DMS79 treated with DMSO at 0.1 percent for 48 hours (cell line): ENCODE data around the gene RELA.

Experiments used
- DNase-seq: peaks from one replicate; lab custom pipeline; 2025; lab: John Stamatoyannopoulos, UW

Gene RELA

DNA sequence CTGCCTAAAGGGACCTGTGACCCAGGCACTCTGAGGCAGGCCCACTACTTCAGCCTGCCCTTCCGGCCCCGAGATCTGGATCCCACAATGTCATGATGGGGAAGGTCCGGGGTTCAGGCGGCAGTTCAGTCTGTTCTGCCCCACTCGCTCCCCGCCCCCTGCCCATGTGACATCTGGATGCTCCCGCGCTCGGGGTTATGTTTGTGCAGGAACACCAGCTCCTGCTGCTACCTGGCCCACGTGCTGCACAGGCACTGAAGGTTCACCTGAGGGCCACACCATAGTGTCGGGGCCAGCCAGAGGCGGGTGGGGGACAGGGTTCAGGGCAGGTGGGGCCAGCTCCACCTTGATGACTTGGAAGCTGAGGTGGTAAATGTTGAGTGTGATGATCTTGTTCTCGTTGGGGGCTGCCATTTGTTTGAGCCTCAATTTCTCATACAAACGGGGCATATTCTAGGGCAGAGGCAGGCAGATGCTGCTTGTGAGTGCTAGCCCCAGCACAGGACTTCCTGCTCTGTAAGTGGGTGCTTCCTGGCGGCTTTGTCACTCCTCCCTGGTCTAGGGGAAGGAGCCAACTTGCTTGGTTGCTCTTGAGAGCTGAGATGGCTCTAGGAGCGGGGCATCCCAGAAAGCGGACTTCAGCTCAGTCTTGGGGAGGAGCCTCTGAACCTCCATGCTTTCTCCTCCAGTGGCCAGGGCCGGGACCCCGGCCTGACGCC lies 29.2 kb downstream of the RELA start:
- no peak for DNase-seq

DNA sequence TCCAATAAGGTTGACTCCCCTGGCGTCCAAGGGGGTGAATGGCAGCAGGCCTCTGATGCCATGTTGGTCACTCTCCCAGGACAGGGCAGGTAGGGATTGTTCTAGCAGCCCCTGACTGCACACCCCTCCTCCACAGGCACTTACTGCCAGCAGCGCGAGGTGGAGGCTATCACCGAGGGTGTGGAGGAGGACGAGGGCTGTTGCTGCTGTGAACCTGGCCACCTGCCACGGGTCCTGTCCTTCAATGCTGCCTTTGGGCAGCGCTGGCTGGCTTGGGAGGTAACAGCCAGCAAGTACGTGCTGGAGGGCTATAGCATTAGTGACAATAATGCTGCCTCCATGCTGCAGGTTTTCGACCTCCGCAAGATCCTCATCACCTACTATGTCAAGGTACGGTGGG lies 32.5 kb downstream of the RELA start:
- no peak for DNase-seq

DNA sequence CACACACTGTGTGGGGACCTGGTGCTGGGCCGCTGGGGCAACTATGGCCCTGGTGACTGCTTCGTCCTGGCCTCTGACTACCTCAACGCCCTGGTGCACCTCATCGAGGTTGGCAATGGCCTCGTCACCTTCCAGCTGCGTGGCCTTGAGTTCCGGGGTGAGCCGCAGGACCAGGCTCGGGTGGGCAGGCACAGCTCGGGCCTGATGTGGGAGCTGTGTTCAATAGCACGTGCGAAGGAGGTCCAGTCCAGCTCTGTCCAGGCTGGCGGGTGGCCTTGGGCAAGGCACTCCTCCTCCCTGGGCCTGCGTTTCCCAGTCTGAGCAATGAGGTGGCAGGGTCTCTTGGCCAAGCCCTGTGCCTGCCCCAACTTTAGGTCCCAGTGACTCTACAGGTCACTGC lies 33.1 kb downstream of the RELA start:
- DNase-seq, result no peak

DNA sequence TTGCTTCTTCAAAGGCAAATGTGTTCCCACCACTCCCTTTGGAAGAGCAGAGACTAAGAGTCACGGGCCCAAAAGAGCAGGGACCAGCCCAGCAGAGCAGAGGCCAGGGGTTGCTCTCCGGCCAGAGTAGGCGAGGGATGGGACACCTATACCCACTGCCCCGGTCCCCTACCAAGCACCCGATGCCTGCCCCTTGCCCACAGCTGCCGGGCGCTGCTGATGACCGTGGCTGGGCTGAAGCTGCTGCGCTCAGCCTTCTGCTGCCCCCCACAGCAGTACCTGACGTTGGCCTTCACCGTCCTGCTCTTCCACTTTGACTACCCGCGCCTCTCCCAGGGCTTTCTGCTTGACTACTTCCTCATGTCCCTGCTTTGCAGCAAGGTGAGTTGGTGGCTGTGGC lies 35.5 kb downstream of the RELA start:
- DNase-seq, result no peak

DNA sequence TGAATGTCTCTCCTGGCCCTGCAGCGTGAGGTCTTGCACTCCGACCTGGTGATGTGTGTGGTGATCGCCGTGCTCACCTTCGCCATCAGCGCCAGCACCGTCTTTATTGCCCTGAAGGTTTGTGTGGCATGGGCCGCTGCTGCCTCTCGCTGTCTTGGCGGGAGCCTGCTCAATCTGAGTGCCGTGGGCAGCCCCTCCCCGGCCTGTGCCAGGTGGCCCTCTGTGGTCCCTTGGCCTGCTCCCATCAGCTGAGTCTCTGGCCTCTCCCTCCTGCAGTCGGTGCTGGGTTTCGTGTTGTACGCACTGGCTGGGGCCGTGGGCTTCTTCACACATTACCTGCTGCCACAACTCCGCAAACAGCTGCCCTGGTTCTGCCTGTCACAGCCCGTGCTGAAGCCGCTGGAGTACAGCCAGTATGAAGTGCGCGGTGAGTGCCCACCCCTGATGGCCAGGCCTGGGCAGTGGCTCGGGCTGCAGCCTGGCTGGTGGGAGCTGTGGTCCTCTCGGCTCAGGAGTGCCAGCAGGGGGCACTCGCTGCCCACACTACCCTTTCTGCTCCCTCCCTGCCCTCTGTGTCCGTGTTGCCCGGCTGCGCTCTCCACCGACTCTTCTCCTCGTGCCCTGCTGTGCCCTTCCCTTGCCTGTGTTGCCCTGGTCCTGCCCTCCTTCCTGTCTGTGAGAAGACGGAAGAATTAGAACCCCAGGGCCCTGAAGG lies 36.9 kb downstream of the RELA start:
- peak; percentile 33 for DNase-seq

DNA sequence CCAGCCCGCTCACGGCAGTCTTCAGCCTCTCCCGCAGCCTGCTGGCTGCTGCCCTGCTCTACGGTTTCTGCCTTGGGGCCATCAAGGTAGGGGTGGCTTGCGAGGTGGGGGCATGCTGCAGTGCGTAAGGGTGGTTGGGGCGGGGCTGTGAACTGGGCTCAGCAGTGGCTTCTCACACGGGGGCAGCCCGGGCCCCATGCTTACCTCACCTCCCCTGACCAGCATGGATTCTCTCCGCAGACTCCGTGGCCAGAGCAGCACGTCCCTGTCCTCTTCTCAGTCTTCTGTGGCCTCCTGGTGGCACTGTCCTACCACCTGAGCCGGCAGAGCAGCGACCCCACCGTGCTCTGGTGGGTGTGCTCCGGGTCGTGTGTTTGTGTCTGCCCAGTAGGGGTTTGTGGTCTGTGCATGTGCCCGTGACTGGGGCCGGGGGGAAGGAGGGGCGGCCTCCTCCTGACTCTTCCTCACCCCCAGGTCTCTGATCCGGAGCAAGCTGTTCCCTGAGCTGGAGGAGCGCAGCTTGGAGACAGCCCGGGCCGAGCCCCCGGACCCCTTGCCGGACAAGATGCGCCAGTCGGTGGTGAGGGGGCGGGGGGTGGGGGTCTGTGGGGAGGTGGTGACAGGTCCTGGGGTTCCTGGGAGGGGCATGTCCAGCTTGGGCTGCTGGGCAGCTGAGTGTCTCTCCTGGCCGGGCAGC lies 37.6 kb downstream of the RELA start:
- no peak for DNase-seq

DNA sequence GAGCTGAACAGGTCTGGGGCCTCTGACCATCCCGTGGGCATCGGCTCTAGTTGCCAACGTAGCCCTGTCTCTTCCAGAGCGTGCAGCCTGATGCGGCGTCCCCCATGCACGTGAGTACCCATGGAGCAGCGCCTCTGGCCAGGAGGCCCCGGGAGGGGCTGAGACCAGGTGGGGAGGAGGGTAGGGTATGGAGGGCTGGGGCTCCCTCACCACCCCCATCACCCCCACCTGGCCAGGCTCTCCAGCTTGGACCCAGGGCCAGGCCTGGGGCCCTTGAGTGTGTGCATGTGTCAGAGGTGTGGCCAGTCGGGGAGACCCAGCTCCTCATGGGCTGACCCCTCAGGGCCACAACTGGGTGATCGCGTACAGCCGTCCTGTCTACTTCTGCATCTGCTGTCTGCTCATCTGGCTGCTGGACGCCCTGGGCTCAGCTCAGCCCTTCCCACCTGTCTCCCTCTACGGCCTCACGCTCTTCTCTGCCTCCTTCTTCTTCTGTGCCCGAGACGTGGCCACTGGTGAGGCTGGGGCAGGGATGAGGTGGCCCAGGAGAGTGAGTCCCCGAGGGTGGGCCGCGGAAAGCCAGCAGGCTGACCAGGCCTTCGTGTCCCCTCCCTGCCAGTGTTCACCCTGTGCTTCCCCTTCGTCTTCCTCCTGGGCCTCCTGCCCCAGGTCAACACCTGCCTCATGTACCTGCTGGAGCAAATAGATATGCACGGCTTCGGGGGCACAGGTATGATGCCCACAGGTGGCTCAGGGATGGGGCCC lies 38.7 kb downstream of the RELA start:
- no peak for DNase-seq

DNA sequence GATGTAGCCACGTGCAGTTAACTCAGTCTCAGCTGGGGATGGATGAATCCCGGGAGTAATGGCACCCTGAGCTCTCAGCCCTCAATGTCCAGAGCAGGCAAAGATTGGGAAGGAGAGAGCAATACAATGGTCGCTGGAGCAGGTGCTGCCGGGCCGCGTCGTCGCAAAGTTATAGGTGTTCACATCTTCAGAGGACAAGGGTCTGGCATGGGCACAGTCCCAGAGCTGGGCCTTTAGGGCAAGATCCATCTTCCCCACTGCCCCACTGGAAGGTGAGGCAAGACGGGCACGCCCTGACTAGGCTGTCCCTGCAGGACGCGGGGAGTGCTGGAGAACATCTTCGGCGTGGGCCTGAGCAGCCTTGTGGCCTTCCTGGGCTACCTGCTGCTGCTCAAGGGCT lies 39.5 kb downstream of the RELA start:
- no peak for DNase-seq

DNA sequence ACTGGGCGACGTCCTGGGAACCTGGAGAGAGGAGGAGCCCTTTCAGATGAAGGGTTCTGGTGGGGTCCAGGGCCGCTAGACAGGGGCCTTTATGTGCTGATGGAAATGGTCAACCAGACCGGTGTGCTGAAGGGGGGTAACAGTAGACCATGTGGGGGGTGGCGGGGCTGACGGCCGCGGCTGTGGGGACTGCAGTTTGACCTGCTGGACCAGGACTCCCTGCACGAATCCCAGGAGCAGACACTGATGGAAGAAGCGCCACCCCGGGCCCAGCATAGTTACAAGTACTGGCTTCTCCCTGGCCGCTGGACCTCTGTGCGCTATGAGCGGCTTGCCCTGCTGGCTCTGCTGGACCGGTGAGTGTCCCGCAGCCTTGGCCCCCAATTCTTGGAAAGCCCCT lies 40.7 kb downstream of the RELA start:
- no peak for DNase-seq

DNA sequence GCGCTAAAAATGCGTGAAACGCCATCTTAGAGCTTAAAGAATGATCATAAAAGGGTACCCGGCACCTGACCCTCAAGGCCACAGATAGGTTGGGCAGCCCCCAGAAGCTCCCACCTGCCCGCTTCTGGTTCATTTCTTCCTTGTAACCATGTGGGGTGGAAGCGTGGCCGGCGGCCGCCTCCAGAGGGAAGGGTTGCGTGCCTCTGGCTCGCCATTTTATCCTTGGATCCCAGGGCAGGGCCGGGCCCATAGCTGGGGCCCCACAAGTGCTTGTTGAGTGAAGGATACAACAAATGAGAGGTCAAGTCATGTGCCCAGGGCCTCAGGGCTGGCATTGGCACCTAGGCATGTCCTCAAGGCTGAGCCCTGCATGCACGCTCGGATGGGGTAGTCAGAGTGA lies 41.3 kb downstream of the RELA start:
- DNase-seq, result no peak

DNA sequence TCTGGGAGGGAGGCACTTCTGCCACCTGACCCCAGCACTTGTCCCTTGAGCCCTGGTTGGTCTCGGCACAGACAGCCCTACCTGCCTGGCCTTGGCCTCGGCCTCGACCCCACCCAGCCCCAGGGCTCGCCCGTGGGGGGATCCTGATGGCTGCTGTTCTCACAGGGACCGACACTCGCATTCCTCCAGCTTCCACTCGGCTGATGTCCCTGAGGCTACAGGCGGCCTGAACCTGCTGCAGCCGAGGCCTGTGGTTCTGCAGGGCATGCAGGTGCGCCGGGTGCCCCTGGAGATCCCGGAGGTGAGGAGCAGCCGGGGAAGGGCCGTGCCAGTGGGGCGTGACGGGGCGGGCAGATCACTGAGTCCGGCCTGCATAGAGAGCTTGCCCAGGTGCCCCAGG lies 42.0 kb downstream of the RELA start:
- DNase-seq, result no peak

DNA sequence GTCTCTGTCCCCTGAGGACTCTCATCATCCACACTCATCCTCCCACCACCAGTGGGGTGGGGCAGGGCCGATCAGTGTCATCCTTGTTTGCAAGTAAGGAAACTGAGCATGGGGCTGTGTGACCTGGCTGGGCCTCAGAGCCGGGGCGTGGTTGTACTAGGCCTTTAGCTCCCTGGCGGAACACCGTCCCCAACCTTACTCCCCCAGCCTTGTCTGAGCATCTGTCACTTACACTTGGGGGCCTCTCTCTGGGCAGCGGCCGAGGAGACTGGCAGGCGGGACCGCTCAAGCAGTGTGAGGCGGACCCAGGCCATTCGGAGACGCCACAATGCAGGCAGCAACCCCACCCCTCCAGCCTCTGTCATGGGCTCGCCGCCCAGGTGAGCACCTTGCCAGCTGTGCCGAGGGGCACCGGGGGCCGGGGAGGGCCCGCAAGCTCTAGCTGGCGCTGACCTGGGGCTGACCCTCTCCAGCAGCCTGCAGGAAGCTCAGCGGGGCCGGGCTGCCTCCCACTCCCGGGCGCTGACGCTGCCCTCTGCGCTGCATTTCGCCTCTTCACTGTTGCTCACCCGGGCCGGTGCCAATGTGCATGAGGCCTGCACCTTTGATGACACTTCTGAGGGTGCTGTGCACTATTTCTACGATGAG lies 43.3 kb downstream of the RELA start:
- DNase-seq, result no peak

DNA sequence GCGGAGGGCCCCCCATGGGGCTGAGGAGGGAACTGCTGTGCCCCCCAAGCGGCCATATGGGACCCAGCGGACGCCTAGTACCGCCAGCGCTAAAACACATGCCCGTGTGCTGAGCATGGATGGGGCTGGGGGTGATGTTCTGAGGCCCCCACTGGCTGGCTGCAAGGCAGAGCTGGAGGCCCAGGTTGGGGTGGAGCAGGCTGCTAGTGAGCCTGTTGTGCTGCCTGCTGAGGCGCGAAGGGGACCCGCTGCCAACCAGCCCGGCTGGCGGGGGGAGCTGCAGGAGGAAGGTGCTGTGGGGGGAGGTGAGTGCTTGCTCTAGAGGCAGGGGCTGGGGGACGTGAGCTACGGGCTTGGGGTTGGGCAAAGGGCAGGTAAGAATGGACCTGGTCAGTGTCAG lies 44.0 kb downstream of the RELA start:
- no peak for DNase-seq

DNA sequence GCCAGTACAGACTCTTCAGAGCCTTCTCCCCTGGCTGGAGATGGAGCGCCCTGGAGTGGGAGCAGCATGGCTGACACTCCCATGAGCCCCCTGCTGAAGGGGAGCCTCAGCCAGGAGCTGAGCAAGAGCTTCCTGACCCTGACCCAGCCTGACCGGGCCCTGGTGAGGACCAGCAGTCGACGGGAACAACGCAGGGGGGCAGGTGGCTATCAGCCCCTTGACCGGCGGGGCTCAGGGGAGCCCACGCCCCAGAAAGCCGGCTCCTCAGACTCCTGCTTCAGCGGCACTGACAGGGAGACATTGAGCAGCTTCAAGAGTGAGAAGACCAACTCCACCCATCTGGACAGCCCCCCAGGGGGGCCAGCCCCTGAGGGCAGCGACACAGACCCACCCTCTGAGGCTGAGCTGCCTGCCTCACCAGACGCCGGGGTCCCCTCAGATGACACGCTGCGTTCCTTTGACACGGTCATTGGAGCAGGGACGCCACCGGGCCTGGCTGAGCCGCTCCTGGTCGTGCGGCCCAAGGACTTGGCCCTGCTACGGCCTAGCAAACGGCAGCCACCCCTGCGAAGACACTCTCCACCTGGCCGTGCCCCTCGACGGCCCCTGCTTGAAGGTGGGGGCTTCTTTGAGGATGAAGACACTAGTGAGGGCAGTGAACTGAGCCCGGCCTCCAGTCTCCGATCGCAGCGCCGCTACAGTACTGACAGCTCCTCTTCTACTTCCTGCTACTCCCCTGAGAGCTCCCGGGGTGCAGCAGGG lies 44.5 kb downstream of the RELA start:
- no peak for DNase-seq

DNA sequence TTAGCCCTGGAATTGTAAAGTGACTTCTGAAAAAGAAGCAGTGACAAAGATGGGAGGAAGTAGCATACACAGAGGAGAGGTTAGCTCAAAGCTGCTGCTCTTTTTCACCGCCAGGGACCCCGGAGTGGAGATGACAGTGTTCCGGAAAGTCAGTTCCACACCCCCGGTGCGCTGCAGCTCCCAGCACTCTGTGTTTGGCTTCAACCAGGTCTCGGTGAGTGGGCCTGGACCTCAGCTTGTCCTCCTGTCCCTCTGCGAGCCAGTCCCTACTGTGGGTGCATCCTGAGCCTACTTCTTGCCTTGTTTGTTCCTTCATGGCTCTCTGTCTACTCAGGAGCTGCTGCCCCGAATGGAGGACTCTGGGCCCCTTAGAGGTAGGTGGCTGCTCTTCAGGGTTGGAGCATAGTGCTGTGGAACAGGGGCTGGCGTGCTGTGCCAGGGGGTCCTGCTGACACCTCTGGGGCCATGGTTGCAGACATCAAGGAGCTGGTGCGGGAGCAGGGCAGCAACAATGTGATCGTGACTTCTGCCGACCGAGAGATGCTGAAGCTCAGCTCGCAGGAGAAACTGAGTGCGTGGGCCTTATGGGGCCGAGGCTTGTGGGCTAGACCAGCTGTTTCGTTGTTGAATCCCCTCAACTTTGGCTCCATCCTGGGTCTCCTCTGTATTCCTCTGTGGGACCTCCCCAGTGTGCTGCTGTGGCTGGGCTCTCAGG lies 45.4 kb downstream of the RELA start:
- no peak for DNase-seq

DNA sequence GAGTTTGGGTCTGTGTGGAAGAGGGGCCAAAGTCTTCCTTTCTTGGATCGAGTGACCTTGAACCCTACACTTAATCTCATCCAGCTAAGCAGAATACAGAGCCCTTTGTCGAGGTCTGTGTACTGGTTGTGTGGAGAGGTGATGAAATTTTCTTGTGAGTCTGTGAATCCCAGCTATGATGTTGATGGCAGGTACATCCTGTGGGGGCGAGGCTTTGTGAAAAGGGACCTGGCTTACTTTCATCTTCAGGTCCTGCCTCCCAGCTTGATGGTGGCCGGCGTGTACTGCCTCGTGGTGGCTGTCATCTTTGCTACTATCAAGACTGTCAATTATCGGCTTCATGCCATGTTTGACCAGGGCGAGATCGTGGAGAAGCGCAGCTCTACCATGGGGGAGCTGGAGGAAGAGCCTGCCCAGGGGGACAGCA lies 46.1 kb downstream of the RELA start:
- no peak for DNase-seq

DNA sequence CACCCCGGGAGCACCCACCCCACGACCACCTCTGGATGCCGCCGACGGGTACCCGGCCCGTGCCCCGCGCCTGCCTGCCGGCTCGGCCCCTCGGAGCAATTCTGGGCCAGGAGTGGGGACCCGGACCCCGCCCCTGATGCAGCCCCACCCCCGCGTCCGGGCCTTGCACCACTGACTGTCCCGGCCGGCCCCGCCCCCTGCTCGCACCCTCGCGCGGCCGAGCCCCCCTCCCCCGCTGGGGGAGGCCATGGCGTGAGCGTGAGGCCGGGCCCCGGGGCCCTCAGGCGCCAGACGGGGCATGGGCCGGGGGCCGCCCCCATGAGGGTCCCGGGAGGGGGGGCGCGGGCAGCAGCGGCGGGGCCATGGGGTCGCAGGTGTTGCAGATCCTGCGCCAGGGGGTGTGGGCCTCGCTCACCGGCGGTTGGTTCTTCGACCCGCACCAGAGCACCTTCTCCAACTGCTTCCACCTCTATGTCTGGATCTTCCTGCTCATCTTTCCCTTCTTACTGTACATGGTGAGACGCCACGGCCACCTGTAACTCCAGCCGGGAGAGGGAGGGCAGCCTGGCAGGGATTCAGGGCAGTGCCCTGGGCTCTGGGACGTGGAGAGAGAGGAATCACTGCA lies 46.7 kb downstream of the RELA start:
- no peak for DNase-seq

DNA sequence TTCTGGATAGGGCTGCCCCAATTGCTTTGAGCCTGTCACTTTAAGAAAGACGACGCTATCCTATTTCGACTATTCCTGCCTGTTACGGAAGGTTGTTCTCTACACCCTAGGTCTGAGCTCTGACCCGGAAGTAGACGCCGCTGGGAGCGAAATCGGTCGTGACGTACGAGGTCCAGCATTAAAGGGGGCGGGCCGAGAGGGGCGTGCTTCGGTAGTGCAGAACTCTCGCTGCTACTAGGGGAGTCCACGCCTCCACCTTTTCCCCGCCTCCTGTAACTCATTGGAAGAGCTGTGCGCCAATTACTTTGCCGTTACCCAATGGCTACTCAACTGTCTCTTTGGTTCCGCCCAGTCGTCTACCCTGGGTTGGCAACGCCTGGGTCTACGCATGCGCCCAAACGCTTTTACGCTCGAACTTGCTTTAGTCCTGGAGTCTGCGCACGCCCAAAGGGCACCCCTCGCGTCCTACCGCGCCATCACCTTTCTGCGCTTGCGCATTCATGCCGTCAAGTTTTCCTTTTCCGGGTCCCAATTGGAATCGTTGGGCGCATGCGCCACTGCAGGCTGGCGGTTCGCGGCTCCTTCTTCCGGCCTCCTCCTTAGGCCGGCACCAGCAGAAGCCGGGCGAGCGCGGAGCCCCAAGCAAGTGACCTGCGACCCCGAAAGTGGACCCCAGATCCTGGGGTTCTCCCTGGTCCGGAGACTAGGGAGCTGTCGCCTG lies 47.3 kb downstream of the RELA start, which contains the start of gene PCNX3:
Gene PCNX3 (plus strand): TSS at position 548 of the 721 bp plus-strand sequence. CDS start 536 bp downstream, outside the sequence.
- DNase-seq, result peak; percentile 100
